HepG2 (cell line): ENCODE measurements around the gene ZSWIM8. TPM values are rescaled to one million over a fixed set of nuclear protein-coding genes. Genes with fewer than 3 reads are reported as not detected.
A peak's percentile ranks its signal among the peaks of the same experiment; 100 is the strongest.

Experiments
- ATAC-seq: fragments of 200-7000 bp; cut with Tn5 transposase; 3 replicates; pipeline ENCODE4 v1.9.1; 2020; ENCODE audit warnings: mild to moderate bottlenecking, moderate library complexity
- BruUV-seq: library from RNA; stranded (reverse); fragments of 400-500 nt; replicated peaks from 2 replicates; lab custom pipeline; 2021; lab: Mats Ljungman, UMichigan
- CTCF ChIA-PET: fragments of 300-600 bp; formaldehyde crosslinking; extraction: SDS; loops from one replicate; lab custom pipeline; 2021; ENCODE audit warnings: low total read pairs, inconsistent platforms, low intra/inter-chr PET ratio; lab: Yijun Ruan, JAX
- POLR2A ChIA-PET: fragments of 350-600 bp; sonication (Branson Sonifier 250); formaldehyde crosslinking; loops from one replicate; lab custom pipeline; 2020; ENCODE audit warnings: antibody characterized with exemption, inconsistent platforms; lab: Yijun Ruan, JAX
- DNase-seq: peaks from one replicate; pipeline ENCODE4 v3.0.0-alpha.2; 2015; ENCODE audit warnings: low spot score
- FAIRE-seq: peaks from 3 replicates; lab custom pipeline; 2011; peaks lifted over from hg19 to GRCh38; lab: Jason Lieb, UNC
- H2AFZ ChIP-seq: one replicate; pipeline ENCODE4 v1.6.1; 2011; ENCODE audit warnings: low read length, inconsistent platforms
- H3K27ac ChIP-seq: fragments of 300-600 bp; 3 replicates; pipeline ENCODE4 v1.8.0; 2011; ENCODE audit warnings: mixed run types, mild to moderate bottlenecking, mixed read lengths, low read length, inconsistent platforms; ENCODE audit not compliant: insufficient read depth; ENCODE audit errors: extremely low read length
- H3K27me3 ChIP-seq, 2 experiments: fragments of 200-600 bp in 1 of 2; 2 replicates in 1 of 2; 3 replicates in 1 of 2; pipeline versions ENCODE4 v1.6.0 to v1.8.0; 2011; ENCODE audit warnings: low read length in 2 of 2, mild to moderate bottlenecking in 2 of 2, moderate library complexity in 2 of 2, inconsistent platforms in 1 of 2; ENCODE audit not compliant: insufficient read depth in 2 of 2, control insufficient read depth in 1 of 2
- H3K36me3 ChIP-seq, 2 experiments: fragments of 200-600 bp in 1 of 2; replicated peaks in 1 of 2; 2 replicates in 1 of 2; 3 replicates in 1 of 2; pipeline versions ENCODE4 v1.5.1 to v1.8.0; 2011; ENCODE audit warnings: low read length in 2 of 2, inconsistent platforms in 1 of 2; ENCODE audit not compliant: insufficient read depth in 2 of 2, control insufficient read depth in 1 of 2
- H3K4me1 ChIP-seq: 2 replicates; pipeline ENCODE4 v1.5.1; 2012; ENCODE audit warnings: low read length, inconsistent platforms; ENCODE audit not compliant: insufficient read depth
- H3K4me2 ChIP-seq: 2 replicates; pipeline ENCODE4 v1.6.0; 2011; ENCODE audit warnings: low read depth, low read length, inconsistent platforms
- H3K4me3 ChIP-seq, 3 experiments: fragments of 200-600 bp in 1 of 3; sonication (generic), shearing (Covaris generic) in 1 of 3; replicated peaks in 1 of 3; 2 replicates each; pipeline ENCODE4 v1.5.1; 2011 to 2016; ENCODE audit warnings: low read length in 3 of 3, inconsistent platforms in 2 of 3, low read depth in 2 of 3, mild to moderate bottlenecking in 2 of 3, control low read depth in 1 of 3, mixed read lengths in 1 of 3; ENCODE audit not compliant: insufficient read depth in 1 of 3
- H3K79me2 ChIP-seq: one replicate; pipeline ENCODE4 v1.6.1; 2011; ENCODE audit warnings: low read length, inconsistent platforms; ENCODE audit not compliant: insufficient read depth
- H3K9ac ChIP-seq: 2 replicates; pipeline ENCODE4 v1.6.0; 2011; ENCODE audit warnings: mild to moderate bottlenecking, low read depth, low read length, inconsistent platforms; ENCODE audit not compliant: insufficient read depth
- H3K9me3 ChIP-seq: 2 replicates; pipeline ENCODE4 v1.5.1; 2012; ENCODE audit warnings: mild to moderate bottlenecking, low read length
- H4K20me1 ChIP-seq: 2 replicates; pipeline ENCODE4 v1.6.0; 2011; ENCODE audit warnings: inconsistent platforms, mild to moderate bottlenecking, low read length, moderate library complexity; ENCODE audit not compliant: insufficient read depth
- CERS6 ChIP-seq: sonication (generic); formaldehyde crosslinking; IDR thresholded peaks from 2 replicates; pipeline ENCODE4 v1.5.0; 2020; ENCODE audit warnings: missing genetic modification reagents
- CTCF ChIP-seq: sonication (generic); formaldehyde crosslinking; IDR thresholded peaks from 2 replicates; pipeline ENCODE4 v1.5.0; 2020; ENCODE audit warnings: mild to moderate bottlenecking, missing genetic modification reagents, moderate library complexity
- ZBTB33 ChIP-seq: sonication (generic); formaldehyde crosslinking; IDR thresholded peaks from 2 replicates; pipeline ENCODE4 v1.4.0; 2020; ENCODE audit warnings: missing genetic modification reagents
- ZNF121 ChIP-seq: sonication (generic); formaldehyde crosslinking; IDR thresholded peaks from 2 replicates; pipeline ENCODE4 v1.5.0; 2020; ENCODE audit warnings: mild to moderate bottlenecking, missing genetic modification reagents
- WGBS: methylation state at CpG from one replicate; pipeline ENCODE4 v1.1.6; 2017; ENCODE audit warnings: low lambda C conversion rate; 5-methylcytosine and 5-hydroxymethylcytosine counted together
- in situ Hi-C: cut with HindIII; loops from 2 replicates; pipeline ENCODE4 v1.10.0; 2017; ENCODE audit warnings: low pct_unique_long_range_greater_than_20kb; ENCODE audit not compliant: extremely low pct_ligation_motif_present
- intact Hi-C: fragments of 100-400 bp; cut with micrococcal nuclease; formaldehyde crosslinking; loops from one replicate; pipeline ENCODE4 v1.10.0; 2022; ENCODE audit not compliant: unreplicated experiment
- polyA plus RNA-seq, 8 experiments: library from polyadenylated mRNA; depleted of rRNA in 3 of 8; stranded (reverse) in 7 of 8; unstranded in 1 of 8; fragments of >200 nt; fragmentation: Illumina TruSeq in 4 of 8; extraction: Trizol in 4 of 8; gene quantifications; 2 replicates each; pipeline versions ENCODE4 v1.2.1 to v1.2.3, GENCODE V29; 2011 to 2016; ENCODE audit warnings: low read depth in 4 of 8, missing spikeins in 1 of 8, mixed read lengths in 1 of 8; ENCODE audit not compliant: insufficient read depth in 1 of 8
- total RNA-seq, 5 experiments: library from RNA; depleted of rRNA; stranded (reverse); fragments of >200 nt; fragmentation: Illumina TruSeq; extraction: Trizol; gene quantifications; 2 replicates each; pipeline ENCODE4 v1.2.3, GENCODE V29; 2016; ENCODE audit warnings: low read depth in 1 of 5

ZSWIM8 gene
- total and polyA plus RNA-seq, 2 of the 13 experiments (the other 11 are each of a cell fraction or from before 2014, with no cell fraction given): 39.9 to 98.2 TPM

GRCh38 chr10:73818402-73818801 is 33.0 kb downstream of the ZSWIM8 start:
- Histone ChIP-seq H2AFZ (no peak overlapping the region), H3K9ac (no peak overlapping the region), H3K36me3 (peaks cover 0 to 37% of the 10 kb centered on the region in 2 experiments), H3K27me3 (no peaks in the 10 kb centered on the region), H3K4me2 (no peak overlapping the region), H3K27ac (no peak overlapping the region), H3K79me2 (no peaks in the 10 kb centered on the region), H3K9me3 (no peaks in the 10 kb centered on the region), H4K20me1 (no peaks in the 10 kb centered on the region), H3K4me3 (no peak overlapping the region), H3K4me1 (no peaks in the 10 kb centered on the region)
- peak; percentile 77 for ATAC-seq
- BruUV-seq: no TSS peak
- in situ Hi-C loops: no loop called here
- TF ChIP-seq CERS6 (CRISPR knock-in tag) (no peak), ZBTB33 (CRISPR knock-in tag) (peak; percentile 91), CTCF (CRISPR knock-in tag) (peak; percentile 18; the same call in 1 of the 2 replicates), ZNF121 (CRISPR knock-in tag) (peak; percentile 60)
- WGBS: 100% methylated on average over 2 of the region's 10 CpGs
- intact Hi-C loops: no loop called here
- CTCF ChIA-PET: no interaction called here
- POLR2A ChIA-PET: interaction anchor here (1.6 kb wide), 2 partner anchors 22 to 56 kb away, joined by 3 to 8 read pairs; partner anchors contain the start of gene CAMK2G
- no peak for DNase-seq
- FAIRE-seq: no peak
